ENCODE data around the gene SPAG8. TPM values are rescaled to one million over a fixed set of nuclear protein-coding genes. Genes with fewer than 3 reads are reported as not detected.
A peak's percentile ranks its signal among the peaks of the same experiment; 100 is the strongest.

SPAG8 gene
- total RNA-seq, 1 donor from 2014 or later: 4.0 TPM

GRCh38 chr9:35790385-35791296 lies 21.4 kb downstream of the SPAG8 start:
- Mint-ChIP-seq H3K27me3 (peaks cover 5% of the 10 kb centered on the region), H3K4me1 (peaks cover 10% of the 10 kb centered on the region), H3K27ac (no peak overlapping the region), H3K4me3 (peak overlapping the region; percentile 58), H3K9me3 (no peaks in the 10 kb centered on the region), H3K36me3 (ENCODE audit: low read depth) (peaks cover 27% of the 10 kb centered on the region)
- ATAC-seq (ENCODE audit: low read depth) (peak; percentile 92), DNase-seq (no peak)
- TF ChIP-seq CTCF (IDR thresholded peaks at IDR 0.05): no peak
- ChIA-PET CTCF (interaction anchor here (0.5 to 3.6 kb wide), 33 partner anchors 10 to 187 kb away, joined by 3 to 112 read pairs (median 4); partner anchors contain the start of genes FAM221B, GBA2, HINT2 and RGP1), POLR2A (interaction anchor here (0.6 to 1.3 kb wide), 5 partner anchors 25 to 140 kb away, joined by 3 to 6 read pairs (median 4); partner anchors contain the start of gene SIT1)
- intact Hi-C loops (cut with micrococcal nuclease): loop anchor here (1.0 to 2.0 kb wide), 5 partner anchors 22 to 155 kb away; partner anchors contain the start of gene SPAG8

GRCh38 chr9:35790025-35790384 lies 22.1 kb downstream of the SPAG8 start:
- Mint-ChIP-seq H3K27ac (no peak overlapping the region), H3K4me3 (no peak overlapping the region), H3K36me3 (ENCODE audit: low read depth) (peaks cover 30% of the 10 kb centered on the region), H3K9me3 (no peaks in the 10 kb centered on the region), H3K27me3 (peaks cover 5% of the 10 kb centered on the region), H3K4me1 (peaks cover 10% of the 10 kb centered on the region)
- CTCF ChIA-PET: interaction anchor here (0.7 to 3.6 kb wide), 30 partner anchors 9 to 186 kb away, joined by 3 to 112 read pairs (median 5); partner anchors contain the start of genes GBA2, HINT2, RGP1 and SPAG8
- no peak for TF ChIP-seq CTCF (IDR thresholded peaks at IDR 0.05)
- POLR2A ChIA-PET: interaction anchor here (0.6 to 1.3 kb wide), 5 partner anchors 26 to 139 kb away, joined by 3 to 6 read pairs (median 4); partner anchors contain the start of gene SIT1
- ATAC-seq (ENCODE audit: low read depth) (no peak), DNase-seq (no peak)
- intact Hi-C loops (cut with micrococcal nuclease): loop anchor here (1.0 to 2.0 kb wide), 5 partner anchors 22 to 155 kb away; partner anchors contain the start of gene SPAG8

- H3K36me3 Mint-ChIP-seq (ENCODE audit: low read depth): peaks cover 33% of the 10 kb centered on the region
- H3K27me3 Mint-ChIP-seq: peaks cover 5% of the 10 kb centered on the region
- TF ChIP-seq CTCF (IDR thresholded peaks at IDR 0.05): no peak
- POLR2A ChIA-PET: interaction anchor here (0.6 to 1.3 kb wide), 3 partner anchors 33 to 139 kb away, joined by 4 to 6 read pairs (median 4); partner anchors contain the start of gene SIT1
- DNase-seq: no peak
- ATAC-seq (ENCODE audit: low read depth): no peak
- H3K9me3 Mint-ChIP-seq: no peaks in the 10 kb centered on the region
- H3K4me3 Mint-ChIP-seq: no peak overlapping the region
- intact Hi-C loops (cut with micrococcal nuclease): no loop called here
- CTCF ChIA-PET: interaction anchor here (0.7 to 3.6 kb wide), 30 partner anchors 9 to 186 kb away, joined by 3 to 112 read pairs (median 5); partner anchors contain the start of genes GBA2, HINT2, RGP1 and SPAG8
- H3K4me1 Mint-ChIP-seq: peaks cover 10% of the 10 kb centered on the region
- H3K27ac Mint-ChIP-seq: no peak overlapping the region
Observed at GRCh38 chr9:35789541-35789940, 22.5 kb downstream of the SPAG8 start.

GRCh38 chr9:35783418-35783817 lies 28.6 kb downstream of the SPAG8 start:
- intact Hi-C loops (cut with micrococcal nuclease): no loop called here
- Mint-ChIP-seq H3K9me3 (peaks cover 3% of the 10 kb centered on the region), H3K27me3 (no peaks in the 10 kb centered on the region), H3K36me3 (ENCODE audit: low read depth) (peaks cover 44% of the 10 kb centered on the region), H3K4me1 (no peaks in the 10 kb centered on the region), H3K4me3 (no peak overlapping the region), H3K27ac (no peak overlapping the region)
- no peak for TF ChIP-seq CTCF (IDR thresholded peaks at IDR 0.05)
- DNase-seq (no peak), ATAC-seq (ENCODE audit: low read depth) (no peak)
- ChIA-PET POLR2A (interaction anchor here (0.6 to 0.7 kb wide), 3 partner anchors 94 to 155 kb away, joined by 3 to 6 read pairs (median 3); no protein-coding TSS in a partner anchor), CTCF (no interaction called here)

GRCh38 chr9:35781066-35781465 lies 31.0 kb downstream of the SPAG8 start:
- H3K4me3 Mint-ChIP-seq: no peak overlapping the region
- ATAC-seq (ENCODE audit: low read depth) (no peak), DNase-seq (no peak)
- H3K27me3 Mint-ChIP-seq: no peaks in the 10 kb centered on the region
- H3K36me3 Mint-ChIP-seq (ENCODE audit: low read depth): peaks cover 31% of the 10 kb centered on the region
- peaks cover 3% of the 10 kb centered on the region for H3K9me3 Mint-ChIP-seq
- TF ChIP-seq CTCF (IDR thresholded peaks at IDR 0.05): no peak
- no peak overlapping the region for H3K27ac Mint-ChIP-seq
- intact Hi-C loops (cut with micrococcal nuclease): no loop called here
- ChIA-PET CTCF (interaction anchor here (1.2 kb wide), 1 partner anchor 9 kb away, joined by 3 read pairs; no protein-coding TSS in a partner anchor), POLR2A (no interaction called here)
- peaks cover 4% of the 10 kb centered on the region for H3K4me1 Mint-ChIP-seq
